AG09319 (cell line): Measurements from ENCODE around the gene MASP2.

ENCODE experiments used
- DNase-seq: peaks from one replicate; pipeline ENCODE4 v3.0.0-alpha.2; 2010; ENCODE audit warnings: low read depth; ENCODE audit errors: extremely low read depth
- TF ChIP-seq, protein P1 (sequence below): IDR thresholded peaks from 2 replicates; pipeline ENCODE4 v1.5.1; 2011; ENCODE audit warnings: low read depth, mild to moderate bottlenecking, inconsistent platforms, low read length, moderate library complexity

The MASP2 gene

DNA sequence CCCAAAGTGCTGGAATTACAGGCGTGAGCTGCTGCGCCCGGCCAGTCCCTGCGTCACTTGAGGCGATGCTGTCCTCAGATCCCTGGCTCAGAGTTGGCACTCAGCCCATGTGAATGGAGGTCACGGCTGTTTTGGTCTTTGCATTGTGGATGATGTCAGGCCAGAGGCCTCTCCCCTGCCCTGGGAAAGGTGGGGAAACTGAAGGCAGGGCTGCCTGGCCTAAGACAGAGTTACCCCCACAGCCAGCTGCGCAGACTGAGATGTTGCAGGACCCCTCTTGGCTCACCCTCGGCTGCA, 821 bp downstream of the MASP2 start:
- TF ChIP-seq, protein P1, sequence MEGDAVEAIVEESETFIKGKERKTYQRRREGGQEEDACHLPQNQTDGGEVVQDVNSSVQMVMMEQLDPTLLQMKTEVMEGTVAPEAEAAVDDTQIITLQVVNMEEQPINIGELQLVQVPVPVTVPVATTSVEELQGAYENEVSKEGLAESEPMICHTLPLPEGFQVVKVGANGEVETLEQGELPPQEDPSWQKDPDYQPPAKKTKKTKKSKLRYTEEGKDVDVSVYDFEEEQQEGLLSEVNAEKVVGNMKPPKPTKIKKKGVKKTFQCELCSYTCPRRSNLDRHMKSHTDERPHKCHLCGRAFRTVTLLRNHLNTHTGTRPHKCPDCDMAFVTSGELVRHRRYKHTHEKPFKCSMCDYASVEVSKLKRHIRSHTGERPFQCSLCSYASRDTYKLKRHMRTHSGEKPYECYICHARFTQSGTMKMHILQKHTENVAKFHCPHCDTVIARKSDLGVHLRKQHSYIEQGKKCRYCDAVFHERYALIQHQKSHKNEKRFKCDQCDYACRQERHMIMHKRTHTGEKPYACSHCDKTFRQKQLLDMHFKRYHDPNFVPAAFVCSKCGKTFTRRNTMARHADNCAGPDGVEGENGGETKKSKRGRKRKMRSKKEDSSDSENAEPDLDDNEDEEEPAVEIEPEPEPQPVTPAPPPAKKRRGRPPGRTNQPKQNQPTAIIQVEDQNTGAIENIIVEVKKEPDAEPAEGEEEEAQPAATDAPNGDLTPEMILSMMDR = no peak
- DNase-seq = no peak

DNA sequence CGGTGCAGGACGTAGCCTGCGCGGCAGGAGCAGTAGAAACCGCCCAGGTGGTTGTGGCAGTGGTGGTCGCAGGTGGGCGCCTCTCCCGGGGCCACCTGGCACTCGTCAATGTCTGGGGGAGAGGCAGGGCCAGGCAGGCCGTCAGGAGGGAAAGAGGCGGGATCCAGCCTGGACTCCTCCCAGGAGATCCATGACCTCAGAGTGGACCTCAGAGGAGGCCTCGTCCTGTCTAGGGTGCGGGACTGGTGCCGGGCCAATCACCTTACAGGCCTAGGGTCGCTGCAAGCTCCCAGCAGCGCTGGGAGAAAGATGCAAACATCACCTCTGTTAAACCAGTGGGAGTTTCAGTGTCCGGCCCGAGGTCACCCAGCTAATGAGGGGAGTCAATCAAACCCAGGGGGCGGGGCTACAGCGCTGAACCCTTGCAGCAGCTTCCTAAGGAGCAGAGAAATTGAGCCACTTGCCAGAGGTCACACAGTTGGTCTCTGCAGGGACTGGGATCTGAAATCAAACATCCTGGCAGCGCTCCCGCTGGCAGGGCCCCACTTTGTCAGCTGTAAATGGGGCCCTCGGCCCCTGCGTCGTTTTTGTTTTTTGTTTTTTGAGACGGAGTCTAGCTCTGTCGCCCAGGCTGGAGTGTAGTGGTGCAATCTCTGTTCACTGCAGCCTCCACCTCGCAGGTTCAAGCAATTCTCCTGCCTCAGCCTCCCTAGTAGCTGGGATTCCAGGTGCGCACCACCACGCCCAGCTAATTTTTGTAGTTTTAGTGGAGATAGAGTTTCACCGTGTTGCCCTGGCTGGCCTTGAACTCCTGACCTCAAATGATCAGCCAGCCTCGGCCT, 1.4 kb downstream of the MASP2 start:
- TF ChIP-seq, protein P1 = no peak
- DNase-seq = no peak

DNA sequence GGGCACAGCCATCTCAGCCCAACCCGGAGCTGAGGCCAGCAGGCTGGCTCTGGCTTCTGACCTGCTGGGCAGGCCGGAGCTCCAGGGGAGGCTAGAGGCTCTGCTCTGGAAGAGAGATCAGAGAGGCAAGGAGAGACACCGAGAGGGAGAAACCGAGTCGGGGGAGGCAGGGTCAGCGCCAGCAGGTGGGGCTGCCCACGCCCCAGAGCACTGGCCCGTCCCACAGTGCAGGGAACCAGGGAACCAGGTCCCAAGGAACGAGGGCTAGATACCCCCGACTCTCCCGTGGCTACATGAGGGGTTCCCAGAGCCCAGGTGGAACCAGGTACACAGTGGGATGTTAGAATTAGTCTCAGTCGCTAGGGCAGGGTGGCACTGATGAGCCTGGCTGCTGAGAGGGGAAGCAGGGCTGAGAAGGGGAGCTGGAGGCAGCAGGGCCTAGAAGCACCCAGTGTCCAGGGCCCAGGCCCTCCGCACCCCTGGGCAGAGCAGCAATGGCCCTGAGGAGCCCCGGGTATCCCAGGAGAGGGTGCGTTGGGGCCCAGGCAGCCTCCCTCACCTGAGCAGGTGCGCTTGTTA, 2.1 kb downstream of the MASP2 start:
- no peak for DNase-seq

DNA sequence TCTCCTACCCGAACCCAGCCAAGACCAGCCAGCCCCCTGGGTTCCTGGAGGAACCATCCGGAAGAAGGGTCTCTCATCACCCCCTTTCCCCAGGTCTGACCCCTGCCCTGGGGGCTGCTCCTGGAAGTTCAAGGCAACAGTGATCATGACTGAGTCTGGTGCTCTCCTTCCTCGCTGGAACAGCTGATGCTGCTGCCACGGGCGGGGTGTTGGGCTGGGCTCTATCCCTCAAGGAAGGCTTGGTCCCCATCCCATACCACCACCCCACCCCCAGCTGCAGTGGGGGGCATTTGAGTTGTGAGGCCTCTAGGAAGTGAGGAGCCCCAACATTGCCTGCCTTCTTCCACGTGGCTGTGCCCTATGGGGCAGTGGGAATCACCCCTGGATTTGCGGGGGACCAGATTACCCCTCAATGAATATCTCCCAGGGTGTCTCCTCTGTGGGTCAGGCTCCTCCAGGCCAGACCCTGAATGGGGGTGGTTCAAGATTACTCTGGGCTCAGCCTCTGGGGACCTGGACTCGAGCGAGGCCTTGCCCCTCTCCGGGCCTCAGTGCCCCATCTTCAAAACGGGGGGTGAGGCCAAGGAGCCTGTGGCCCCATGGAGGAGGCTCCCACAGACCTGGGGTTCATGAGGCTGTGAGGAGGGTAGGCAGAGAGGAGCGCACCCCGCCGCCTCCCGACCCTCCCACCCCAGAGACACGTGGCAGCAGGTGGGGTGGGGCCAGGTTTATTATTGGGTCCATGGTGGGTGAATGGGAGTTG, 2.8 kb downstream of the MASP2 start:
- TF ChIP-seq, protein P1 = no peak
- DNase-seq = no peak

More for the DNA sequence above, 2.1 kb downstream of the MASP2 start:
- TF ChIP-seq, protein P1 = no peak

DNA sequence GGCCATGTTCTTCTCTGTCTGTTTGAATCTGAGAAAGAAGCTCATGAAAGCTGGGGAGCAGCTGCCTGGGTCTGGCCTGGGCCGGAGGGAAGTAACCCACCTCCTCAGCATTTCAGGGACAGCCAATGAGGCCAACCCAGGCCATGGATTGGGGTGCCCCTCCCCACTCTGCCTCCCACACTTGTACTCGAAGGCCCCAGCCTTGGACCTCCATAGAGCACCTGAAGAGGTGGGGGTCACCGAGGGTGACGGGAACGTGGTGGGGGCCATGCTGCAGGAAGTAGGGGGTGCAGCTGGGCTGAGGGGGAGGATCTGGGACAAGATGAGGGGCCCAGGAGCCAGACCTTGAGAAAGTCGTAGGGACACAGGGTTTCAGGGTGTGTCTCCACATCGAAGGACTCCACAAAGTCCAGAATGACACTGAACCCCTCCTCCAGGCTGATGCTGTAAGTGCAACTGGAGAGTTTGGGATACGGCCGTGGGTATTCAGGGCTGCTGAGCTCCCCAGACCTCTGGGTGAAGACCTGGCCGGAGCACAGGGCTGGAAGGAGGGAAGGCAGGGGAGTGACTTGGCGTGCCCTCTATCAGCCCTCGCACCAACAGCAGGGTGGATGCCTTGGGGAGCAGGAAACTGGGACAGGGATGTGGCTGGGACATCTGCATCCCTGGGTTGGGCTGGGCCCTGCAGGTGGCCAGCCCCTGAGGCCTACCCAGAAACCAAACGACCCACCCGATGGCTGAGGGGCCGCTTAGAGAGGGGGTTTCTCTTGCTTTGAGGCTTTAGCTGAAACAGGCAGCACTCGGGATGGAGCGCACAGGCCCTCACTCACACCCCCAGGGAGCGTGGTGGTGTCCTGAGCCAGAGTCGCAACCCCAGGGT, 3.8 kb downstream of the MASP2 start:
- TF ChIP-seq, protein P1 = no peak
- no peak for DNase-seq

DNA sequence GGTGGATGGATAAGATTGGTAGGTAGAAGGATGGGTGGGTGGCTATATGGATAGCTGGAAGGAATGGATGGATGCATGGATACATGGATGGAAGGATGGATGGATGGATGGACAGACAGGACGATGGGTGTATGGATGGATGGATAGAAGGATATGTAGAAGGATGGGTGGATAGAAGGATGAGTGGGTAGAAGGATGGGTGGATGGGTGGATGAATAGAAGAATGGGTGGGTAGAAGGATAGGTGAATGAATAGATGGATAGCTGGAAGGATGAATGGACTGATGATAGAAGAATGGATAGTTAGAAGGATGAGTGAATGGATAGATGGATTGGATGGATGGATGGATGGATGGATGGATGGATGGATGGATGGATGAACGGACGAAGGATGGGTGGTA, 5.0 kb downstream of the MASP2 start:
- TF ChIP-seq, protein P1 = no peak
- no peak for DNase-seq
